Small intestine (tissue), 7 donors: ENCODE measurements around the gene KIF22. TPM values are rescaled to one million over a fixed set of nuclear protein-coding genes. Genes with fewer than 3 reads are reported as not detected.
"Not testable (repeated sequence)": the region's sequence is repeated elsewhere in the genome, so short reads cannot be mapped to it uniquely, and the experiment has no call there.

Source experiments
- DNase-seq, 2 donors: peaks; one replicate each; pipeline versions ENCODE4 v3.0.0 to v3.0.0-alpha.2; 2013
- FAIRE-seq: peaks from 2 replicates; lab custom pipeline; 2012; peaks lifted over from hg19 to GRCh38; lab: Jason Lieb, UNC
- H3K27ac ChIP-seq, 3 donors: one replicate each; pipeline ENCODE4 v1.5.1; 2013; ENCODE audit warnings: low read length in 2 of 3, mild to moderate bottlenecking in 2 of 3, control low read depth in 1 of 3, inconsistent platforms in 1 of 3, low read depth in 1 of 3, moderate library complexity in 1 of 3
- H3K27me3 ChIP-seq, 3 donors: one replicate each; pipeline ENCODE4 v1.6.1; 2013; ENCODE audit warnings: low read length in 3 of 3, inconsistent platforms in 1 of 3; ENCODE audit not compliant: control insufficient read depth in 3 of 3, insufficient read depth in 3 of 3
- H3K36me3 ChIP-seq, 3 donors: one replicate each; pipeline ENCODE4 v1.6.1; 2013; ENCODE audit warnings: low read length in 3 of 3, inconsistent platforms in 1 of 3, low read depth in 1 of 3, mild to moderate bottlenecking in 1 of 3, moderate library complexity in 1 of 3; ENCODE audit not compliant: control insufficient read depth in 3 of 3, insufficient read depth in 2 of 3
- H3K4me1 ChIP-seq, 3 donors: one replicate each; pipeline ENCODE4 v1.6.1; 2013; ENCODE audit warnings: low read length in 2 of 3, inconsistent platforms in 1 of 3, low read depth in 1 of 3, mild to moderate bottlenecking in 1 of 3, moderate library complexity in 1 of 3; ENCODE audit not compliant: control insufficient read depth in 3 of 3, insufficient read depth in 2 of 3
- H3K4me3 ChIP-seq, 3 donors: one replicate each; pipeline ENCODE4 v1.5.1; 2013; ENCODE audit warnings: low read length in 3 of 3, control low read depth in 1 of 3, inconsistent platforms in 1 of 3, low read depth in 1 of 3, mild to moderate bottlenecking in 1 of 3, moderate library complexity in 1 of 3
- H3K9me3 ChIP-seq, 2 donors: one replicate each; pipeline ENCODE4 v1.6.1; 2013; ENCODE audit warnings: low read depth in 1 of 2, low read length in 1 of 2; ENCODE audit not compliant: control insufficient read depth in 2 of 2, insufficient read depth in 1 of 2
- WGBS, 3 donors: extraction: QIAGEN DNeasy Blood & Tissue Kit; methylation state at CpG; one replicate each; pipeline ENCODE4 v1.1.7; 2013; 5-methylcytosine and 5-hydroxymethylcytosine counted together
- polyA plus RNA-seq, 4 donors: library from polyadenylated mRNA; stranded (reverse) in 3 of 4; unstranded in 1 of 4; fragments of 200-250 nt in 3 of 4; fragments of 120-200 nt in 1 of 4; gene quantifications; one replicate each; pipeline versions ENCODE4 v1.2.1 to v1.2.3, GENCODE V29; 2013
- donor health status: healthy with polysubstance abuse.
- donor health status: control.
- donor health status: control.
- donor health status: Bipolar disorder and iron deficiency.
- donor health status: healthy.

Gene KIF22
- polyA plus RNA-seq, 4 donors = 17.0 to 61.7 (median 34.5) TPM

DNA sequence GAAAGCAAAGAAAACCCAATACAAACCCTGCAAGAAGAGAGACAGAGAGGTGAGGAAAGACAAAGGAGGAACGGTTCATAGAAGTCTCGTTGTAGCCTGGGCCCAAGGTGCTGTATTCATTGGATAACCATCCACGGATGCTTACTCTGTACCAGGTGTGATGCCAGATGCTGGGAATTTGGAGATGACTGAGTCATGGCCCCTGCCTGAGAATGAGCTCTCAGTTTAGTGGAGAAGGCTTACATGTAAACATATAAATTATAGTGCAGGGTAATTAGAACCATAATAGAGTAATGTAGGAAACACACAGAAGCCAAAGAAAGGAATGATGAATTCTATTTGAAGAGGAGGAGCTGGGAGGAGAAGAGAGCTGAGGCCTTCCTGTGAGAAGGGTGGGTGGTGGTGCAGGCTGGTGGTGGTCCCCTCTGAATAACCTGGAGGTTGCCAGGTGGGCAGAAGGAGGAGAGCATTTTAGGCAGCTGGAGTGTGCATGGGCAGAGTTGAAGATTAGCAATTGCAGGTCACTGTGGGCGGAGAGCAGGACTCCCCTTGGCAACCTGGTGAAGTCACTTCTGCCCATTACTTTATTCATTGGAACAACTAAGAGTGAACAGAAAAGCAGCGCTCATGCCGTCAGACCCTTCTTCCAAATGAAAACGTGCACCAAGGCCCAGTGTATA lies 20.2 kb upstream of the KIF22 start:
- DNase-seq = no peak
- 75 to 86% (median 83%) methylated on average over 7 of the region's 7 CpGs for WGBS, 3 donors
- Histone ChIP-seq H3K4me3 (no peak overlapping the region), H3K36me3 (peaks cover 0 to 3% (median 0%) of the 10 kb centered on the region in 3 donors), H3K9me3 (no peaks in the 10 kb centered on the region), H3K27me3 (no peaks in the 10 kb centered on the region), H3K27ac (no peak overlapping the region), H3K4me1 (peaks cover 0 to 6% (median 0%) of the 10 kb centered on the region in 3 donors)
- FAIRE-seq = no peak

DNA sequence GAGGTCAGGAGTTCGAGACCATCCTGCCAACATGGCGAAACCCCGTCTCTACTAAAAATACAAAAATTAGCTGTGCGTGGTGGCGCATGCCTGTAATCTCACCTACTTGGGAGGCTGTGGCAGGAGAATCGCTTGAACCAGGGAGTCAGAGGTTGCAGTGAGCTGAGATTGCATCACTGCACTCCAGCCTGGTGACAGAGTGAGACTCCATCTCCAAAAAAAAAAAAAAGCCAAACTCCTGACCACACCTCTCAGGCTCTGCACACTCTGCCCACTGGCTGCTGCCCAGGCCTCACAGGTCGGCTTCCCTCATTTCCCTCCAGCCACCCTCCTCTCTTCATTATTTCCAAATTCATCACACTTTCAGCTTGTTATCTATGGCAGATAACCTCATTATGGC lies 18.2 kb upstream of the KIF22 start:
- H3K9me3 ChIP-seq, H3K4me3 ChIP-seq, DNase-seq, FAIRE-seq, H3K27me3 ChIP-seq, H3K4me1 ChIP-seq, H3K36me3 ChIP-seq, H3K27ac ChIP-seq: not testable (repeated sequence)
- WGBS, 3 donors = 90 to 91% (median 91%) methylated on average over 7 of the region's 7 CpGs

DNA sequence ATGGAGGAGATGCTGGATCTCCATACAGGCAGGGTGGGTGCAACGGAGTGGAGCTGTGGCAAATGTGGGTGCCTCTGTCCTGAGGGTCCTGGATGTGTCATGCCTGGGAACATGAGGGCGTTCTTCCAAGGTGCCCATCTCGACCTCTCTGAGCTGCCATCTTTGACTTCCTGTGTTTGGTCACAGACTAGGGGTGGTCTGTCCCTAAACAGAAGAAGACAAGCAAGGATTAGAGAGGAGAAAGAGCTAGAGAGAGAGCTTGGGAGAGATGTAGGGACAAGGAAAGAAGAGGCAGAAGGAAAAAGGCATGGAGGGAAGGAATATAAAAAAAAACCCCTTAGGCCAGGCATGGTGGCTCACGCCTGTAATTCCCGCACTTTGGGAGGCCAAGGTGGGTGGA lies 15.8 kb upstream of the KIF22 start:
- DNase-seq (no peak), FAIRE-seq (no peak)
- Histone ChIP-seq H3K27me3 (no peaks in the 10 kb centered on the region), H3K9me3 (no peaks in the 10 kb centered on the region), H3K36me3 (peaks cover 0 to 7% (median 0%) of the 10 kb centered on the region in 3 donors), H3K4me1 (no peaks in the 10 kb centered on the region), H3K4me3 (no peak overlapping the region), H3K27ac (no peak overlapping the region)
- 89 to 96% (median 92%) methylated on average over 5 of the region's 5 CpGs for WGBS, 3 donors

DNA sequence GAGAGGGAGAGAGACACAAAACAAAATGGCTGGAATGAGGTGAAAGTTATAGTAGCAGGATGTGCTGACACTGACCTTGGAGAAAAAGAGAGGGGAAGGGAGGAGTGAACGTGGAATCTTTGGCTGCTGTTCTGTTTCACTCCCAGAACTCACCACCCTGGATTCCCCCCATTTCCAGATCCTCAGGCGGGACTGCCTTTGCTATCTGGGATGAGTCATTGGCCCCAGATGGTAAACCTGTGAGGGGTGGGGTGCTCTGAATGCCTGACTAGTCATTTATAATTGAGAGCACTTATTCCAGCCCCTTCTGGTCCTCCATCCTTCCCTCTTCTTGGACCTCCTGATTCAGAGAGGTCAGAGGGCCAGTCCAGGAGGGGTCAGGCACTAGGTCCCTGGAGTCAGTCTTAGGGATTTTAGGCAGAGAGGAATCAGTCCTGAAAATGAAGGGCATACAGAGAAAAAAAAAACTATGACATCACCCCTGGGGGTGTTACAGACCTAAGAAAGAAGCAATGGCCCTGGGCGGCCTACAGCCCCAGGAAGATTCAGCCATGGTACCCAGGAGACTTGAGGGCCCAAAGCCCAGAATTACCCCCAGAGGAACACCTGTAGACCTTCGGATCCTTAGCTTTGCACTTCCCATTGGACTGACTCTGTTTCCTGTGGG lies 14.7 kb upstream of the KIF22 start:
- H3K27ac ChIP-seq = no peak overlapping the region
- no peaks in the 10 kb centered on the region for H3K4me1 ChIP-seq
- 53 to 72% (median 60%) methylated on average over 4 of the region's 4 CpGs for WGBS, 3 donors
- DNase-seq (peak; percentile 39 to 69), FAIRE-seq (no peak)
- H3K9me3 ChIP-seq = no peaks in the 10 kb centered on the region
- peaks cover 0 to 8% (median 0%) of the 10 kb centered on the region in 3 donors for H3K36me3 ChIP-seq
- H3K4me3 ChIP-seq = no peak overlapping the region
- no peaks in the 10 kb centered on the region for H3K27me3 ChIP-seq

DNA sequence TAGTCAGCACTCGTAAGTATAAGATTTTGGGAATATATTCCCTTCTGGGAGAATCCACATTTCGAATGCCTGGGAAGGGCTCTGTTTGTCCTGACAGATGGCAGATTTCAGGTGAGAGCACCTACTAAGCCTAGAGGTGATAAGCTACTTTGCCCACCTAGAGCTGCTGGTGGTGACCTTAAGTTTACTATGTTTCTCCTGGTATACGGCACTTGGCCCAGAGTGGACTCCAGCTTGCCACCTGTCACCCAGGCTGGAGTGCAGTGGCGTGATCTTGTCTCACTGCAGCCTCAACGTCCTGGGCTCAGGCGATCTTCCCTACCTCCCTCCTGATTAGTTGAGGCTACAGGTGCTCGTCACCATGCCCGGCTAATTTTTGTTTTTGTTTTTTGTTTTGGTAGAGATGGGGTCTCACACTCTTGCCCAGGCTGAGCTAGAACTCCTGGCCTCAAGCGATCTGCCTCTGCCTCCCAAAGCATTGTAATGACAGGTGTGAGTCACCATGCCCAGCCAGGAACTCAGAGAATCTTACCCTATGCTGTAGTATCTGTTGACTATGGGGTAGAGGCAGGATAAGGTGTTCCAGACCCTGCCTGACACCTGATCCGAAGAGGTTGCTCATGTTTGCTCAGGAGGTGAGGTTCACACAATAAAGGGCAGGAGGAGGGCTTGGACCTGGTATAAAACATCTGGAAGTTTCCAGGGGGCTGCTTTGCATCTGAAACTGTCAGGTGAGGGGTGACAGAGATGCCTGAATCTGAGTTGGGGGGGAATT lies 12.8 kb upstream of the KIF22 start, which contains the start of gene ZG16:
ZG16 (plus strand) TSS at position 681 of the 775 bp plus-strand sequence. CDS start 1,011 bp downstream, outside the sequence.
- Histone ChIP-seq H3K4me3 (no peak within 1 kb of the TSS), H3K36me3 (peaks cover 0 to 8% (median 0%) of the 10 kb centered on the region in 3 donors), H3K9me3 (no peaks in the 10 kb centered on the region), H3K4me1 (no peaks in the 10 kb centered on the region), H3K27me3 (no peaks in the 10 kb centered on the region), H3K27ac (no peak within 1 kb of the TSS)
- 72 to 82% (median 77%) methylated on average over 10 of the region's 10 CpGs for WGBS, 3 donors
- no peak for FAIRE-seq
- DNase-seq = peak in 1 of 2 donors; percentile 59

DNA sequence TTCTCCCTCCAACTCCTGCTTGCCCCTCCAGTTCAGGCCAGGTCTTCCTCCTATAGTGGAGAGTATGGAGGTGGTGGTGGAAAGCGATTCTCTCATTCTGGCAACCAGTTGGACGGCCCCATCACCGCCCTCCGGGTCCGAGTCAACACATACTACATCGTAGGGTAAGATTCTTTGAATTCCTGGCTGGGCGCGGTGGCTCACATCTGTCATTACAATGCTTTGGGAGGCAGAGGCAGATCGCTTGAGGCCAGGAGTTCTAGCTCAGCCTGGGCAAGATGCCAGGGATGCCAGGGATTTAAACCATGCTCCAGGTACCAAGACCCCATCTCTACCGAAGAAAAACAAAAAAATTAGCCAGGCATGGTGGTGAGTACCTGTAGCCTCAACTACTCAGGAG lies 11.1 kb upstream of the KIF22 start:
- no peak overlapping the region for H3K27ac ChIP-seq
- peaks cover 0 to 7% of the 10 kb centered on the region in 2 donors for H3K9me3 ChIP-seq
- 77 to 79% (median 77%) methylated on average over 10 of the region's 10 CpGs for WGBS, 3 donors
- peaks cover 0 to 8% (median 0%) of the 10 kb centered on the region in 3 donors for H3K36me3 ChIP-seq
- FAIRE-seq (no peak), DNase-seq (no peak)
- H3K4me3 ChIP-seq = peak overlapping the region in 1 of 3 donors; percentile 8
- H3K4me1 ChIP-seq = no peaks in the 10 kb centered on the region
- no peaks in the 10 kb centered on the region for H3K27me3 ChIP-seq

DNA sequence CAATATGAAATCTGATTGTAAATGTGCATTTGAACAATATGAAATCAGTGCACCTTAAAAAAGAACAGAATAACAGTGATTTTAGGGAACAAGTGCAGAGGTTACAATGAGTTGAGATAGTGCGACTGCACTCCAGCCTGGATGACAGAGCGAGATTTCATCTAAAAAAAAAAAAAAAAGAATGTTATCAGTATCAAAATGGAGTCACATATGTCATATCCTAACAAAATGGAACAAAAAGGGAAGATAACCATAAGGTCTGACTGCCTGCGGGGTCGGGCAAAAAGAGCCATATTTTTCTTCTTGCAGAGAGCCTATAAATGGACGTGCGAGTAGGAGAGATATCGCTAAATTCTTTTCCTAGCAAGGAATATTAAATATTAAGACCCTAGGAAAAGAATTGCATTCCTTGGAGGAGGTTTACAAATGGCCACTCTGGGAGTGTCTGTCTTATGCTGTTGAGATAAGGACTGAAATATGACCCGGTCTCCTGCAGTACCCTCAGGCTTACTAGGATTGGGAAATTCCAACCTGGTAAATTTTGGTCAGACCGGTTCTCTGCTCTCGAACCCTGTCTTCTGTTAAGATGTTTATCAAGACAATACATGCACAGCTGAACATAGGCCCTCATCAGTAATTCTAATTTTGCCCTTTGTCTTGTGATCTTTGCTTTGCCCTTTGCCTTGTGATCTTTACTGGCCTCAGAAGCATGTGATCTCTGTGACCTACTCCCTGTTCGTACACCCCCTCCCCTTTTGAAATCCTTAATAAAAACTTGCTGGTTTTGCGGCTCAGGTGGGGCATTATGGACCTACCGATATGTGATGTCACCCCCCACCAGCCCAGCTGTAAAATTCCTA lies 7.2 kb upstream of the KIF22 start:
- not testable (repeated sequence) for FAIRE-seq, H3K4me1 ChIP-seq, H3K36me3 ChIP-seq, H3K4me3 ChIP-seq, H3K27me3 ChIP-seq, H3K27ac ChIP-seq, H3K9me3 ChIP-seq
- peak in 1 of 2 donors; percentile 41 for DNase-seq
- WGBS, 3 donors = 71 to 77% (median 75%) methylated on average over 13 of the region's 13 CpGs
